Transverse colon (tissue), 4 donors: ENCODE measurements around the gene PTPRE. TPM values are rescaled to one million over a fixed set of nuclear protein-coding genes. Genes with fewer than 3 reads are reported as not detected.

Experiments used
- DNase-seq: peaks from one replicate; pipeline ENCODE4 v3.0.0-alpha.2; 2019
- H3K27ac ChIP-seq, 4 donors: fragments of 200-600 bp; sonication (generic); 2 replicates each; pipeline ENCODE4 v1.5.1; 2016 to 2018; ENCODE audit warnings: inconsistent platforms in 4 of 4
- H3K27me3 ChIP-seq: fragments of 200-600 bp; sonication (generic); 2 replicates; pipeline ENCODE4 v1.5.1; 2017; ENCODE audit warnings: inconsistent platforms
- H3K36me3 ChIP-seq, 4 donors: fragments of 200-600 bp; sonication (generic); 2 replicates each; pipeline ENCODE4 v1.5.1; 2017 to 2019; ENCODE audit warnings: inconsistent platforms in 4 of 4
- H3K4me1 ChIP-seq, 4 donors: fragments of 200-600 bp; sonication (generic); 2 replicates each; pipeline ENCODE4 v1.5.1; 2017 to 2020; ENCODE audit warnings: inconsistent platforms in 4 of 4
- H3K4me3 ChIP-seq, 4 donors: fragments of 200-600 bp; sonication (generic); 1 replicate in 1 of 4; 2 replicates in 3 of 4; pipeline versions ENCODE4 v1.5.1 to v1.6.1; 2017 to 2019; ENCODE audit warnings: inconsistent platforms in 4 of 4
- H3K9me3 ChIP-seq, 2 donors: fragments of 200-600 bp; sonication (generic); 2 replicates each; pipeline ENCODE4 v1.5.1; 2017 to 2019; ENCODE audit warnings: inconsistent platforms in 2 of 2
- CTCF ChIP-seq, 5 experiments: fragments of 200-600 bp in 3 of 5; fragments of 450-650 bp in 2 of 5; sonication (generic) in 3 of 5; IDR thresholded peaks; 1 replicate in 2 of 5; 2 replicates in 3 of 5; pipeline ENCODE4 v1.5.1; 2016 to 2017; ENCODE audit warnings: antibody characterized with exemption in 5 of 5, inconsistent platforms in 3 of 5, mild to moderate bottlenecking in 2 of 5, moderate library complexity in 1 of 5
- EP300 ChIP-seq: sonication (generic); formaldehyde crosslinking; IDR thresholded peaks from one replicate; pipeline ENCODE4 v1.6.1; 2017; ENCODE audit warnings: antibody characterized with exemption, low read depth
- POLR2A ChIP-seq: fragments of 450-650 bp; IDR thresholded peaks from one replicate; pipeline ENCODE4 v1.6.1; 2016; ENCODE audit warnings: antibody characterized with exemption, mild to moderate bottlenecking, moderate library complexity
- POLR2AphosphoS5 ChIP-seq, 3 donors: sonication (generic); formaldehyde crosslinking; IDR thresholded peaks; one replicate each; pipeline ENCODE4 v1.6.1; 2016; ENCODE audit warnings: antibody characterized with exemption in 3 of 3
- WGBS, 2 donors: methylation state at CpG; one replicate each; pipeline ENCODE4 v1.1.5; 2018; ENCODE audit warnings: low coverage in 1 of 2; 5-methylcytosine and 5-hydroxymethylcytosine counted together
- in situ Hi-C, 4 donors: fragments of 200-750 bp; cut with MboI; loops; one replicate each; pipeline versions ENCODE4 v1.15.0 to v1.15.1; 2017; ENCODE audit warnings: low sequenced_read_pairs in 3 of 4, low pct_ligation_motif_present in 1 of 4, low pct_unique_long_range_greater_than_20kb in 1 of 4
- intact Hi-C: fragments of 100-400 bp; cut with DNase I; formaldehyde crosslinking; loops from one replicate; pipeline ENCODE4 v1.15.1; 2023; ENCODE audit warnings: low total_unique reads
- total RNA-seq, 4 donors: library from RNA; depleted of rRNA; stranded (reverse); fragments of >200 nt; gene quantifications; one replicate each; pipeline ENCODE4 v1.1.0, GENCODE V29; 2016

PTPRE gene
- total RNA-seq, 4 donors from 2014 or later, result 25.7 to 43.6 (median 26.7) TPM

DNA sequence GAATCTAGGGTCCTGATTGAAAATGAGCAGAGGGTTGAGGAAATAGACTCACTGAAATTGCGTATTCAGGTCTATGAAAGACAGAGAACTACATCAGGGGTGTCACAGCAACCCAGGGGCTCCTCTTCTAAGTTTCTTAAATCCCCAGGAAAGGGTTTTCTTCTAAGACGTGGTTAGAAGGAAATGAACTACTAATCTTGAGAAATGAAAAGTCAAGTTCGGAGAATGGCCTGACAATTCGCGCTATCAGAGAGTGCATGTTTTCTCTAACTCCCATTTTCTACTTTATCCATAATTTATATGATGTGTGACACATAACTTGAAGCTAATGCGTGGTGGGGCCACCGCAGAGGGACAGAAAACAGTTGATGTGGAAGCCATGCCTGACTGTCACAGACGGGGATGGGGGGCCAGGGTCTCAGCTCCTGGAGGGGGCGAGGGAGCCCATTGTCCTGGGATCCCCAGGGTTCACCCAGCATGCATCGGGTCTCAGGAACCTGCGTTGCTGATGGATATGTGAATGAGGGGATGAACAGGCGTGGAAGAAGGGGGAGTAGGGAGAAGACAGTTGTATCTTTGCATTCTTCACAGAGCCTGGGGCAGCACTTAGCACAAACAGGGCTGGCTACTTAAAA is 86.3 kb downstream of the PTPRE start:
- H3K4me1 ChIP-seq, result peaks cover 0 to 36% (median 3%) of the 10 kb centered on the region in 4 donors
- no peak overlapping the region for H3K4me3 ChIP-seq
- DNase-seq, result no peak
- TF ChIP-seq POLR2AphosphoS5 (IDR thresholded peaks at IDR 0.05) (no peak), POLR2A (no peak), EP300 (no peak), CTCF (IDR thresholded peaks at IDR 0.05) (no peak)
- intact Hi-C loops, result no loop called here
- H3K9me3 ChIP-seq, result no peaks in the 10 kb centered on the region
- no peak overlapping the region for H3K27ac ChIP-seq
- no peaks in the 10 kb centered on the region for H3K36me3 ChIP-seq
- in situ Hi-C loops, result loop anchor here in 1 of 4 donors (10.0 kb wide), 1 partner anchor 78 kb away; no protein-coding TSS in a partner anchor
- no peaks in the 10 kb centered on the region for H3K27me3 ChIP-seq
- WGBS, 2 donors, result 83 to 85% methylated on average over 10 to 12 of the region's 12 CpGs

DNA sequence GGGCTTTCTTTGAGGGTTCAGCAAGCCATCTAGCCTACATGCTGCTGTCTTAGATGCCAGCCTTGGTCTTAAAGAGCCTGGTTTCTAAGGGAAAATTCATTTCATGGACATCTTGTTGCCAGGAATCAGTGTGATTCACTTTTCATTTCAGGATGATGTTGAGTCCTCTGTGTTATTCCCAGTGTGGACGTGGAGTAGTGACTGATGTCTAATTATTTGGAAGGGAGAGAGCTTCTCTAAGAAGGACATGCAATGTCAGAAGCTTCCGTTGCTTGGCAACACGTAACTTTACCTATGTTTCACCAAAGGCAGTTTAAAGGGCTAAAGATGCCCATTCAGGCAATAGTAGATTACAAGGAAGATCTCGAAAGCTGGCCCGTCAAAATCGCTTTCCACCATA is 89.0 kb downstream of the PTPRE start:
- Histone ChIP-seq H3K9me3 (no peaks in the 10 kb centered on the region), H3K4me1 (peaks cover 0 to 14% (median 0%) of the 10 kb centered on the region in 4 donors), H3K27ac (peak overlapping the region in 3 of 4 donors; percentile 3 to 27 (median 14)), H3K36me3 (no peaks in the 10 kb centered on the region), H3K4me3 (no peak overlapping the region), H3K27me3 (no peaks in the 10 kb centered on the region)
- 92% methylated on average over 6 of the region's 6 CpGs; no CpG with 5 or more reads in 1 of the 2 donors for WGBS, 2 donors
- no peak for DNase-seq
- in situ Hi-C loops, result loop anchor here in 1 of 4 donors (10.0 kb wide), 1 partner anchor 81 kb away; no protein-coding TSS in a partner anchor
- TF ChIP-seq CTCF (IDR thresholded peaks at IDR 0.05) (no peak), POLR2AphosphoS5 (IDR thresholded peaks at IDR 0.05) (no peak), EP300 (no peak), POLR2A (no peak)
- intact Hi-C loops, result no loop called here

DNA sequence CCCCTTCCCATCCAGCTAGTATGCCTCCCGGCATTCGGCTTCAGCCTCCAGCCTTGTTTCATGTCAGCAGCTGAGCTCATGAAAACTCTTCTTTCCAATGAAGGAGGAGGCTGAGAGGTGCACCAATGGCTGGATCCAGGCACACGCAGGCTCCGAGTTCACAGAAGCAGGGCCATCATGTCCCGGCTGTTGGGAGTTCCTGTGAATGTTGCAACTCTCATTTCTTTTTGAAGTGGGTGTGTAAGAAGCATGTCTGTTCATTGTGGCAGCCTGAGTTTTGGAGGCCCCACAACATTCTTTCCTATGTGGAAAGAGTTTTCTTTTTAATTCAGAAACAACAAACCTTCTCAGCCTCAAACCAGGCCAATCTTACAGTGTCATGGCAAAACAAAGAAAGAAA is 89.7 kb downstream of the PTPRE start:
- intact Hi-C loops, result no loop called here
- peaks cover 0 to 8% (median 0%) of the 10 kb centered on the region in 4 donors for H3K4me1 ChIP-seq
- H3K9me3 ChIP-seq, result no peaks in the 10 kb centered on the region
- no peak for TF ChIP-seq POLR2A
- TF ChIP-seq POLR2AphosphoS5 (IDR thresholded peaks at IDR 0.05), result peak in 1 of 3 donors; percentile 23
- no peak for TF ChIP-seq CTCF (IDR thresholded peaks at IDR 0.05)
- TF ChIP-seq EP300, result no peak
- H3K27me3 ChIP-seq, result no peaks in the 10 kb centered on the region
- H3K4me3 ChIP-seq, result no peak overlapping the region
- WGBS, 2 donors, result 75% methylated on average over 5 of the region's 5 CpGs; no CpG with 5 or more reads in 1 of the 2 donors
- H3K36me3 ChIP-seq, result no peaks in the 10 kb centered on the region
- in situ Hi-C loops, result loop anchor here in 1 of 4 donors (10.0 kb wide), 1 partner anchor 82 kb away; no protein-coding TSS in a partner anchor
- peak overlapping the region in 3 of 4 donors; percentile 3 to 49 (median 44) for H3K27ac ChIP-seq
- DNase-seq, result no peak

- DNase-seq, result no peak
- peaks cover 0 to 5% (median 0%) of the 10 kb centered on the region in 4 donors for H3K4me1 ChIP-seq
- in situ Hi-C loops (loop anchor here in 1 of 4 donors (10.0 kb wide), 1 partner anchor 82 kb away; no protein-coding TSS in a partner anchor), intact Hi-C loops (no loop called here)
- peak overlapping the region; percentile 44 to 49 (median 47) for H3K27ac ChIP-seq
- no peak for TF ChIP-seq POLR2AphosphoS5 (IDR thresholded peaks at IDR 0.05)
- H3K36me3 ChIP-seq, result no peaks in the 10 kb centered on the region
- no peaks in the 10 kb centered on the region for H3K9me3 ChIP-seq
- H3K27me3 ChIP-seq, result no peaks in the 10 kb centered on the region
- no peak overlapping the region for H3K4me3 ChIP-seq
- WGBS, 2 donors, result 69 to 75% methylated on average over 1 to 4 of the region's 4 CpGs
These were observed 90.4 kb downstream of the PTPRE start for GRCh38 chr10:127997271-127997670.
